Measurements from ENCODE around the gene PLAC8L1. TPM values are rescaled to one million over a fixed set of nuclear protein-coding genes. Genes with fewer than 3 reads are reported as not detected.
A peak's percentile ranks its signal among the peaks of the same experiment; 100 is the strongest.

Gene PLAC8L1
- total RNA-seq, 4 donors from 2014 or later: not detected

DNA sequence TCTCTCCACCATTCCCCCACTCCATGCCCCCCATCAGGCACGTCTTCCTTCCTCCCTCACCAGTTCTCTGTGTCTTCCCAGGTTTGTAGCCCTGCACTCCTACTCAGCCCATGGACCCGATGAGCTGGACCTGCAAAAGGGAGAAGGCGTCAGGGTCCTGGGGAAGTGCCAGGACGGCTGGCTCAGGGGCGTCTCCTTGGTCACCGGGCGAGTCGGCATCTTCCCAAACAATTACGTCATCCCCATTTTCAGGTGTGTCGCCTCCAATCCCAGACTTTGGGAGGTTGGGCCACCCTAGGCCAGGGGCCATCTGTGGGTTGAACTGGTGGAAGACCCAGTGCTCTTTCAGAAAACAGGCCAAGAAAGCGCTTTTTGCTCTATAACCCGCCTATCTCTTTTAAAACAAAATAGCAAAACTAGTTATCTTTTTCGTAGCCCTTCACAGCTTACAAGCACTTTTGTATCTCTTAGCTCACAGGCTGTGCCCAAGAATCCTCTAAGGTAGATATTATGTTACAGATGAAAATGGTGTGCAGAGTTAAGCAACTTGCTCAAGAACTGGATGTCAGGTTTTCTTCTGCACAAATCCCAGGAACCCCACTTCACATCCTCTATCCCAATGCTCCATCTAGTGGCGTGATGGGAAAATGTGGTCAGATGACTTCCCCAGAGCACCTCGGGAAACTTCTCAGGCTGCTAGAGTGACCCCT lies 56.2 kb downstream of the PLAC8L1 start:
- TF ChIP-seq, protein P1, sequence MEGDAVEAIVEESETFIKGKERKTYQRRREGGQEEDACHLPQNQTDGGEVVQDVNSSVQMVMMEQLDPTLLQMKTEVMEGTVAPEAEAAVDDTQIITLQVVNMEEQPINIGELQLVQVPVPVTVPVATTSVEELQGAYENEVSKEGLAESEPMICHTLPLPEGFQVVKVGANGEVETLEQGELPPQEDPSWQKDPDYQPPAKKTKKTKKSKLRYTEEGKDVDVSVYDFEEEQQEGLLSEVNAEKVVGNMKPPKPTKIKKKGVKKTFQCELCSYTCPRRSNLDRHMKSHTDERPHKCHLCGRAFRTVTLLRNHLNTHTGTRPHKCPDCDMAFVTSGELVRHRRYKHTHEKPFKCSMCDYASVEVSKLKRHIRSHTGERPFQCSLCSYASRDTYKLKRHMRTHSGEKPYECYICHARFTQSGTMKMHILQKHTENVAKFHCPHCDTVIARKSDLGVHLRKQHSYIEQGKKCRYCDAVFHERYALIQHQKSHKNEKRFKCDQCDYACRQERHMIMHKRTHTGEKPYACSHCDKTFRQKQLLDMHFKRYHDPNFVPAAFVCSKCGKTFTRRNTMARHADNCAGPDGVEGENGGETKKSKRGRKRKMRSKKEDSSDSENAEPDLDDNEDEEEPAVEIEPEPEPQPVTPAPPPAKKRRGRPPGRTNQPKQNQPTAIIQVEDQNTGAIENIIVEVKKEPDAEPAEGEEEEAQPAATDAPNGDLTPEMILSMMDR (IDR thresholded peaks at IDR 0.05): peak; percentile 31 to 53
- TF ChIP-seq POLR2AphosphoS5 (IDR thresholded peaks at IDR 0.05): no peak
- H3K9me3 ChIP-seq: no peaks in the 10 kb centered on the region
- no peak overlapping the region for H3K4me3 ChIP-seq
- H3K27me3 ChIP-seq: no peaks in the 10 kb centered on the region
- DNase-seq (ENCODE audit: low spot score in 2 of 2): no peak
- H3K27ac ChIP-seq: no peak overlapping the region
- H3K4me1 ChIP-seq: peaks cover 11% of the 10 kb centered on the region
- 53% methylated on average over 15 of the region's 15 CpGs for WGBS
- H3K36me3 ChIP-seq: peaks cover 12% of the 10 kb centered on the region

DNA sequence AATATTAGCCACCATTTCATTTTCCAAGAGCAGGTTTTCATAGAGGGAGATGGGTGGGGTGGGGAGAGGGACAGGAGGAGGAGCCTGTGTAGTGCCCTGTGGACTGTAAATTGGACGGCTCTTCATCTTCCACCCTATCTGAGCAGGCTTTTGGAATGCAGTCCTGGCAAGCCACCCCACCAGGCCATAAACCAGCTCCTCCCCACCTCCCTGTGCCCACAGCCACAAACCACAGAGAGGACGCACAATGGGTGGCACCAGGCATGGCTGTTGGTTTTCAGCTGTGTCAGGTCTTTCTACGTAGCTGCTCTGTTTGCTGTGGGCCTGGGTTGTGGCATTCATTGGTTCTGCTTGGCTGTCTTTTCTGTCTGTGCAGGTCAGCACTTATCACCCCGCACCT lies 58.0 kb downstream of the PLAC8L1 start:
- Histone ChIP-seq H3K4me3 (no peak overlapping the region), H3K9me3 (no peaks in the 10 kb centered on the region), H3K36me3 (peaks cover 5% of the 10 kb centered on the region), H3K27me3 (no peaks in the 10 kb centered on the region), H3K4me1 (peaks cover 19% of the 10 kb centered on the region), H3K27ac (peak overlapping the region; percentile 6)
- 41% methylated on average over 4 of the region's 4 CpGs for WGBS
- TF ChIP-seq EP300 (IDR thresholded peaks at IDR 0.05) (no peak), POLR2AphosphoS5 (IDR thresholded peaks at IDR 0.05) (no peak), POLR2A (IDR thresholded peaks at IDR 0.05) (no peak)
- TF ChIP-seq, protein P1 (IDR thresholded peaks at IDR 0.05): no peak
- no peak for DNase-seq (ENCODE audit: low spot score in 2 of 2)

DNA sequence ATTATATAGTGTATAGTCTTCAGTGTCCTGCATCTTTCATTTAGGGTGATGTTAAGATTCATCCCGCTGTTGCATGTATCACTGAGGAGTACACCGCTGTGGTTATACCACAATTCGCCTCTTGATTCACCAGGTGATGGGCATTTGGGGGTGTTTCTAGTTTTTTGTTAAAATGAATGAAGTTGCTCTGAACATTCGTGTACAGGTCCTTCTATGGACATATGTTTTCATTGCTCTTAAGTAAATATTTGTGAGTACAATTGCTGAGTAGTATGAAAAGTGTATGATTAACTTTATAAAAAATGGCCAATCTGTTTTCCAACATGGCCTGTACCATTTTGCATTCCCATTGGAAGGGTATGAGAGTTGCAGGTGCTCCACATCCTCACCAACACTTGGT lies 61.7 kb downstream of the PLAC8L1 start:
- TF ChIP-seq, protein P1 (IDR thresholded peaks at IDR 0.05): no peak
- TF ChIP-seq EP300 (IDR thresholded peaks at IDR 0.05) (no peak), POLR2AphosphoS5 (IDR thresholded peaks at IDR 0.05) (no peak), POLR2A (IDR thresholded peaks at IDR 0.05) (no peak)
- H3K9me3 ChIP-seq: no peaks in the 10 kb centered on the region
- H3K36me3 ChIP-seq: no peaks in the 10 kb centered on the region
- no peak overlapping the region for H3K27ac ChIP-seq
- DNase-seq (ENCODE audit: low spot score in 2 of 2): no peak
- H3K4me1 ChIP-seq: peaks cover 37% of the 10 kb centered on the region
- no peaks in the 10 kb centered on the region for H3K27me3 ChIP-seq
- WGBS: 91% methylated on average over 4 of the region's 4 CpGs
- no peak overlapping the region for H3K4me3 ChIP-seq

DNA sequence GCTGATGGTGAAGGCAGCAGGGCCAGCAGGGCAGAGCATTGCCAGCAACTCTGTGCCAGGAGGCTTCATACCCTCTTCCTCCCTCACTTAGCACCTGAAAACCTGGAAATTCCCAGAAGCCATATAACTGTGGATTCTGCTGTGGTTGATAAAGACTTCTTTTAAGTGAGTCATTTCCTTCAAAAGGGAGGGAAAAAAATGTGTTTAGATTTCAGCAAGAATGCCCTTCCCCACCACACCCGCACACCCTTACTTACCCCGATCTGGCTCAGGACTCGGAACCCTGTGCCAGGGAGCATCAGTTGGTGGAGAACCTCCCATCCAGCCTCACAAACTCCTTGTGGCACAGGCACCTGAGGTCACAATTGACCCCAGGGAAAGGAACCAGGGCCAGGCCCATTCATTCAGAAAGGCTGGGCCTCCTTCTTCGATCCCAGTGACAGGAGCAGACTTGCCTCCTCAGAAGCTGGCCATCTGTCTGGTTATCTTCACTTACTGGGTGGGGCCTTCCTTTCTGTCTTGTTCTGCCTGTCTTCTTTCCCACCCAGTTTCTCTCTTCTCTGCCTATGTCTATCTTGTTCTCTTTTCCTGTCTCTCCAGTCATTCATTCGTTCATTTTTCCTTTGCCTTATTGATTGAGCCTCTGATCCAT lies 62.6 kb downstream of the PLAC8L1 start:
- no peaks in the 10 kb centered on the region for H3K27me3 ChIP-seq
- H3K36me3 ChIP-seq: no peaks in the 10 kb centered on the region
- no peak overlapping the region for H3K4me3 ChIP-seq
- DNase-seq (ENCODE audit: low spot score in 2 of 2): no peak
- H3K9me3 ChIP-seq: no peaks in the 10 kb centered on the region
- TF ChIP-seq, protein P1 (IDR thresholded peaks at IDR 0.05): no peak
- no peak for TF ChIP-seq EP300 (IDR thresholded peaks at IDR 0.05)
- no peak for TF ChIP-seq POLR2AphosphoS5 (IDR thresholded peaks at IDR 0.05)
- TF ChIP-seq POLR2A (IDR thresholded peaks at IDR 0.05): no peak
- peaks cover 36% of the 10 kb centered on the region for H3K4me1 ChIP-seq
- H3K27ac ChIP-seq: peak overlapping the region; percentile 19
- WGBS: 54% methylated on average over 5 of the region's 5 CpGs

DNA sequence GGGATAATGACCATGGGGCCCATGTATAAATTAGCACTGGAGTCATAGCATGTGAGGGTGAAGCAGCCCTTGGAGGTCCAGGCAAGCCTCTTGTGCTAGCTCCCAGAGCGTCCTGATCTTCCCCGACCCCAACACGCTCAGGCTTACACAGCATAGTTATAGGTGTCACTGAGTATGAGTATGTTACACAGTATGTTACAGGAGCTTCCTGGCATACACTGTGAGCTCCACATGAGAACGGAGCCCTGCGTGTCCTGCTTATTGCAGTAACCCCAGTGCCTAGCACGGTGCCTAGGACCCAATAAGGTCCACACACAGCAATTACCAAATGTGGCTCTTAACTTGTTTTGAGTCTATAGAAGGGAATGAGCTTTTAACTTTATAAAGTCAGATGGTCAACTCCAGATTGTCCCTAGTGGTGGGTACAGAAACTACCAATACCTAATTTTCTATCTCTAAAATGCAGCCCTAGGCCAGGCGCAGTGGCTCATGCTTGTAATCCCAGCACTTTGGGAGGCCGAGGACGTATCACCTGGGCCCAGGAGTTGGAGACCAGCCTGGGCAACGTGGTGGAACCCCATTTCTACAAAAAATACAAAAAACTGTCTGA lies 64.1 kb downstream of the PLAC8L1 start:
- Histone ChIP-seq H3K4me3 (no peak overlapping the region), H3K27me3 (no peaks in the 10 kb centered on the region), H3K36me3 (no peaks in the 10 kb centered on the region), H3K9me3 (no peaks in the 10 kb centered on the region), H3K27ac (peak overlapping the region; percentile 9), H3K4me1 (peaks cover 30% of the 10 kb centered on the region)
- no peak for DNase-seq (ENCODE audit: low spot score in 2 of 2)
- TF ChIP-seq POLR2AphosphoS5 (IDR thresholded peaks at IDR 0.05): no peak
- TF ChIP-seq, protein P1 (IDR thresholded peaks at IDR 0.05): peak in 1 of 2 donors; percentile 17
- WGBS: 68% methylated on average over 7 of the region's 10 CpGs
